ENCODE measurements around the gene NPAS1.
"Not testable (repeated sequence)": the region's sequence is repeated elsewhere in the genome, so short reads cannot be mapped to it uniquely, and the experiment has no call there.

Gene NPAS1

DNA sequence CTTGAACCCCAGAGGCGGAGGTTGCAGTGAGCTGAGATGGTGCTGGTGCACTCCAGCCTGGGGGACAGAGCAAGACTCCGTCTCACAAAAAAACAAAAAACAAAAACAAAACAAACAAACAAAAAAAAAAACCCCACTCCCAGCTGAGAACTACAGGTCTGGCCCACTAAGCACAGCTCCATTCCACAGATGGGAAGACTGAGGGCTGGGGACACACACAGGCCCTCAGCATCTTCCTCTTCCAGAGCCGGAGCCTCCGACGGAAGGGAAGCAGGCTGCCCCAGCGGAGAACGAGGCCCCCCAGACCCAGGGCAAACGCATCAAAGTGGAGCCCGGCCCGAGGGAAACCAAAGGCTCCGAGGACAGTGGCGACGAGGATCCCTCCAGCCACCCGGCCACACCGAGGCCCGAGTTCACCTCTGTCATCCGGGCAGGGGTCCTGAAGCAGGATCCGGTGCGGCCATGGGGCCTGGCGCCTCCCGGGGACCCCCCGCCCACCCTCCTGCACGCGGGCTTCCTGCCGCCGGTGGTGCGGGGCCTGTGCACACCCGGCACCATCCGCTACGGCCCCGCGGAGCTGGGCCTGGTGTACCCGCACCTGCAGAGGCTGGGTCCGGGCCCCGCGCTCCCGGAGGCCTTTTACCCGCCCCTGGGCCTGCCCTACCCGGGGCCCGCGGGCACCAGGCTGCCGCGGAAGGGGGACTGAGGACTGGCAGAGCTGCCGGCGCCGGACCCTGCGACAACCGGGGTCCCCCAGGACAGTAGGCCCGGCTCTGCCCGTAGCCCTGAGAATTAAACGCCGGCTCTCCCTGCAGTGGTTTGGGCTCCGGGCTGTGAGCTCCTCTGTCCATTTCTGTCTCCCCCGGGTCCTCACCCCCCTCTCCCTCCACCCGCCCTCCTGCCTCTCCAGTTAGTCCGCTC is 25.6 kb downstream of the NPAS1 start:
- FAIRE-seq, result no peak
- no peak for DNase-seq (ENCODE audit: insufficient read length, low spot score)

DNA sequence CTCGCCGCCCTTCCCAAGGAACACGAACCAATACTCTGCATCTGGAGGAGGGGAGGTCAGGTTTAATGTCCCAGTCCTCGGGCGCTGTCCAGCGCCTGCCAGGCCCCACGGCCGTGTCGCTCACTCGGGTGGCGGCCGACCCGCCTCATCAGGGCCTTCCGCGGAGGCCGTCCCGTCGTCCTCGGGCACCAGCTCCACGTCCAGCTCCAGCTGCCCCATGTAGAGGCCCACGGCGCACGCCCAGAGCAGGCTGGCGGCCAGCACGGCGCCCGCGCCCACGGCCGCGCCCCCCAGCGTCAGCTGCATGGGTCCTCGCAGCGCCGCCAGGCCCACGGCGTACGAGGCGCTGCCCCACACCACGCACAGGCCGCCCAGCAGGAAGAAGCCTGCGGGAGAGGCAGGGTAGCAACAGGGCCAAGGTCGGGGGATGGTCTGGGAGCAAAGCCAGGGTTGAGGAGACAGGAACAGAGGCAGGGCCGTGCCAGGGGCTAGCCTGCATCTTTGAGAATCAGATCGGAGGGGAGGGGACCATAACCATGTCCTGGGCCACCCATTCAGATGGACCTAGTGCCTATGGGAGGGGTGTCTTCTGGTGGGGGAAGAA is 26.3 kb downstream of the NPAS1 start:
- no peak for DNase-seq (ENCODE audit: insufficient read length, low spot score)
- FAIRE-seq, result no peak

DNA sequence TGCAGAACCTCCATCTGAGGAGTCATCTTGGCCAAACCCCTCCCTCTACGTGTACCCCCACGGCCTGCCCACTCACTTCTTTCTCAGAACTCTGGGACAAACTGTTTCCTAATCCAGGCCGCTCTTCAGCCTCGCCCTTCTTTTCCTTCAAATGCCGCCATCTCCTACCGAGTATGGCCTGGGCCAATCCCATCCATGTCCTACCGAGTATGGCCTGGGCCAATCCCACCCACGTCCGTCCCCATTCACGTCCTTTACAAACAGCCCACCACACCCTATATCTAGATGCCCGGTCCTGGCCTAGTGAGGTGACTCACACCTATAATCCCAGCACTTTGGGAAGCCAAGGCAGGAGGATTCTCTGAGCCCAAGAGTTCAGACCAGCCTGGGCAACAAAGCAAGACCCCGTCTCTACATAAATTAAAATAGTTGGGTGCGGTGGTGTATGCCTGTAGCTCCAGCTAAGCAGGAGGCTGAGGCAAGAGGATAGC is 27.7 kb downstream of the NPAS1 start:
- DNase-seq (ENCODE audit: insufficient read length, low spot score) (no peak), FAIRE-seq (no peak)

DNA sequence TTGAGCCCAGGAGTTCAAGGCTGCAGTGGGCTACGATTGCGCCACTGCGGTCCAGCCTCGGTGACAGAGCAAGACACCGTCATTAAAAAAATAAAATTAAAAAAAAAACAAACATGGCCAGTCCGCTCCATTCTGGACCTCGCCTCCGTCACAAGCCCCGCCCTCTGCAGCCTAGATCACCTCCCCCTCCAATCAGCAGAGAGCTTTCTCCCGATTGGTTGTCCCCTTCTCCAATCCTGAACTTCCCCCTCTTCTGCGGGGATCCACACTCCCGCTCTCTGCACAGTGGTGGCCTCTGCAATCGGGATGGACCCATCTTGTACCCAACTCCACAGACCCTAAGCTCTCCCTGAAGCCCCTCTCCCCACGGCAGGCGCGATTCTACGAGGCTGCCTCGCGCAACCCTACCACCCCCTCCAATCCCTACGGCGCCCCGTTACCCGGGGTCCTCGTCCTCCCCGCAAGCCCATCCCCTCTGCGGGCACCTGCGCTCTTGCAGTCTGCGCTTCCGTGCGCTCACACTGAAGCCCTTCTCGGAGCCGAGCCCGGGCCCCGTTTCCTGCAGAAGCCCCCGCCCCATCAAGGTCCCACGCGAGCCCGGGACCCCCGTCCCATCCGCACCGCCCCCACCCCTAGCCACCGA is 28.2 kb downstream of the NPAS1 start:
- peak; percentile 97 for DNase-seq (ENCODE audit: insufficient read length, low spot score)
- peak; percentile 94 for FAIRE-seq

DNA sequence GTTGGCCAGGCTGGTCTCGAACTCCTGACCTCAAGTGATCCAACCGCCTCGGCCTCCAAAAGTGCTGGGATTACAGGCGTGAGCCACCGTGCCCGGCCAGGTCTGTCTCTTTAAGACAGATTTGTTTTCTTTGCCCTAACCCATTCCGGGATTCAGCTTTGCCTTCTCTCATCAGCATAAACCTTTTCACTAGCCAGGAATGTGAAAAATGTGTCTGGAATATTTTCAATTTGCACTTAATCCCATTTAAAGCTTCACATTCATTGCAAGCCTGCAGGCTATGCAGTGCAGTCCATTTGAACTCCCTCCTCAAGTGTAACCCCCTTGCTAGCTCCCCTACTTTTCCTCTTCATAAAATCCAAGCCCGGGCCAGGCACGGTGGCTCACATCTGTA is 29.7 kb downstream of the NPAS1 start:
- DNase-seq (ENCODE audit: insufficient read length, low spot score), result no peak

DNA sequence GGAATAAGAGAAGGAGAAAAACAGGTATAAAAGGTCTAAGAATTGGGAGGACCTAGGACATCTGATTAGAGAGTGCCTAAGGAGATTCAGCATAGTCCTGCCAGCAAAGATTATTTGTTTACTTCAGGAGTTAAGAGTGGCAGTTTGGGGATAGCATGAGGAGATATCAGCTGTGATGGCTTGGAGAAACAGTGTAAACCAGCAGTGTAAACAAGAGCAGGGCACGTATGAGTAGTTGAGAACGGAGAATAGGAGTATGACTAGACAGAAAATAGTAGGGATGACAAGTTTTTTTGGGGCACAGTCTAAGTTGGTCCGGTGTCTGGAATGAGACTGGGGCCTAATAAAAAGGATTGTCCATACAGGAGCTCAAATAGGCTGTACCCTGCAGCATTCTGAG is 30.9 kb downstream of the NPAS1 start:
- DNase-seq (ENCODE audit: insufficient read length, low spot score); FAIRE-seq: not testable (repeated sequence)

More for the DNA sequence above, 29.7 kb downstream of the NPAS1 start:
- no peak for FAIRE-seq

DNA sequence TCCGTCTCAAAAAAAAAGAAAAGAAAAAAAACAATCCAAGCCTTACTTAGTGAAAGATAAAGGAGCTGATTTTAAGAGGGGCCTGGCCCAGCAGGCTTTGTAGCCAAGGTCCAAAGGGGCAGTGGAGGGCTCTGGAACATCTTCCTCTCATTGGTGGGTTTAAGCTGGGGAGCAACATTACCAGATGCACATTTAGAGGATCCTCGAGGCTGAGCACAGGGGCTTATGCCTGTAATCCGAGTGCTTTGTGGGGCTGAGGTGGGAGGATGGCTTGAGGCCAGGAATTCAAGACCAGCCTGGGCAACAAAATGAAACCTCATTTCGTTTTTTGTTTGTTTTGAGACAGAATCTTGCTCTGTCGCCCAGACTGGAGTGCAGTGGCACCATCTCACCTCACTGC is 36.8 kb downstream of the NPAS1 start:
- DNase-seq (ENCODE audit: insufficient read length, low spot score) (no peak), FAIRE-seq (no peak)

DNA sequence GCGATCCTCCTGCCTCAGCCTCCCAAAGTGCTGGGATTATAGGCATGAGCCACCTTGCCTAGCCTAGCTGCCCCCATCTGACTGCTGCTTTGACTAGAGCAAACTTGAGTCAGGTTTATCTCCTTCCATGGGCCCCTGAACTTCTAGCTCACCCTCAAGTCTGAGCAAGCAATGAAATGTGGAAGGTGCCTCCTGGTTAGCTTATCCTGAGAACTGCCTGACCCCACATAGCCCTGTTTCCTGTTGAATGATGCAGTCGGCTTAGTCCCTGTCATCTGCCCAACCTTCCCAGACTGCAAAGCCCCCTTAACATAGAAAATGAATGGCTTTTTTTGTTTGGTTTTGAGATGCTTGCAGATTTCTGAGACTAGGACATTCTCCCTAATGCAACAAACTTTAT is 37.7 kb downstream of the NPAS1 start:
- DNase-seq (ENCODE audit: insufficient read length, low spot score) (no peak), FAIRE-seq (no peak)

DNA sequence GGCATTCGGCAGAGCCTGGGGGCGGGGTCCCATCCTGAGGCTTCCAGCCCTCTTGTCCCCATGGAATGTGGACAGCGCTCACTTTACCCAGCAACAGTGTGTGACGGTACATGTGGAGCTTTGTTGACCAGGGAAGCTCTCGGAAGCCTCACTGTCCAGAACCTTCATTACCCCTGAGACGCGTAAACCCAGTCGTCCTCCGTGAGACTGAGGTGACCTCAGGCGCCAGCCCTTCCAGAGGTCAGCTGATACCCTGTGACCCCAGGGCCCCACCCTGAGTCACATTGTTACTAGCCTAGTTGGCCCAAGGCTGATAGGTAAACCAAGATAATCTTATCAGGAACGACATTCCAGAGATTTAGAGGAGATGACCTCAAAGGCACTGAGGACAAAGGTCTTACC is 39.0 kb downstream of the NPAS1 start:
- DNase-seq (ENCODE audit: insufficient read length, low spot score) (no peak), FAIRE-seq (no peak)

DNA sequence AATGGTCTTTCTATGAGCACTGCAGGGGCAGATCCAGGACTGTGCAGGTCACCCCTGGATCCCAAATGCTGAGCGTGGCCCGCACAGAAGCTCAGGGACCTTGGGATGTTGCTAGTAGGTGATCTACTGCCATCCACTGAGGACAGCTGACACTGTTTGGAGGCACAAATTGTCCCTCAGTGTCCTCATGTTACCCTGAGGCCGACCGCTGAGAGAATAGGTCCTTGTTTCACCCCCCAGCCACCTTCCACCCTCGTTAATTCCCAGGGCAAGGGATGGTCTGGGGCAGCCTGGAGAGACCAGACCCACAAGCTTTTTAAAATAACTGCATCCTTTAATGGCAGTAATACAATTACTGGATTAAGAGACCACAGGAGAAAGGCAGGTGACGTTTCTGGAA is 44.2 kb downstream of the NPAS1 start:
- DNase-seq (ENCODE audit: insufficient read length, low spot score) (no peak), FAIRE-seq (no peak)

DNA sequence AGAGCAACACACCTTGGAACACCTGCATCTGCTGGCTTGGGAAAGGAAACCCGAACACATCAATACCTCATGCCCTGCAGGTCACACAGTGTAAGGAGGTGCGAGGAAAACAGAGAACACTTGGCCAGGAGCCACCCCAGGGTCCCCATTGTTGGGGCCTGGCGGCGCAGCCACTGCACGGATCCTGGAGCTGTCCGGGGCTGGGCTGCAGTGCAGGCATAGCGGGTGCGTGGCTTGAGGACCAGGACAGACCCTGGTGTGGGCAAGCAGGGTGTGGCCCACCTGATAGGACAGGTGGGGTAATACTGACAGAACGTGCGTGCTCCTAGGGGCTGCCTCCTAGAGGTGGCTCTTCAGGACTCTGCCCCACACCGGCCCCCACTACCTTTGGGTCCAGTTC is 45.6 kb downstream of the NPAS1 start:
- FAIRE-seq, result no peak
- no peak for DNase-seq (ENCODE audit: insufficient read length, low spot score)

DNA sequence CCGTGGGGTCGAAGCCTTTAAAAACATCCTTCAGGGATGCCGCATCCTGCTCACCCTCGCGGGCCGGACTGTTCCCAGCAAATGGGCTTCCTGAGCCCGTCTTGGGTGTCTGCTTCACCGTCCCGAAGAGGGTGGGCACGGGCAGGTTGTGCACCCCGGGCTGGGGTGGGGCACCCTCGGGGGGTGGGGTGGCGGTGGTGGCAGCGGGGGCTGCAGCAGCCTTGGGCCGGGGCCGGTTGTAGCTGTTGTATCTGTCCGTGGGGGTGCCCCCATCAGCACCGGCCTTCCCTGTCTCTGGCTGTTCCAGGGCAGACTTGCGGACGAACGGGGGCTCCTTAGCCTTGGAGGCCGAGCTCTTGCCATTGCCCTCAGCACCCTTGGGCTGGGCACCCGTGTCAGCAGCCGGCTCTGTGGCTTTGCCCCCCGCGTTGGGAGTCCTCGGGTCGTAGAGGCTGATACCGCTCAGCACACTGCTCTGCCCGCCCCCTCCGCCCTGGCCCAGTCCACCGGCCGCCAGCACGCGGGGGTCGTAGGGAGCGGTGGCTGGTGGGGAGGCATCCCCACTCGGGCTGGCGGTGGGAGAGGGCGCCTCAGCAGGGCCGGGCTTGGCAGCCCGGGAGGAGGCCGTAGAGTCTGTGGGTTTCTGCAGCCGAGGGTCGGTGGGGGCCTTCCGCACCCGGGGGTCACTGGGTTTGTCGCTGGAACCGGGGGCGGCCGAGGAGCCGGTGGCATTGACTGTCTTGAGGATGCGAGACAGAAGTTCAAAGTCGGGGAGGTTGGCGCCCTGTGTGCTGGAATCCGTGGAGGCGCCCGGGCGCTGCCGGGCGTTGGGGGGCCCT is 47.0 kb downstream of the NPAS1 start:
- DNase-seq (ENCODE audit: insufficient read length, low spot score), result no peak
- no peak for FAIRE-seq

DNA sequence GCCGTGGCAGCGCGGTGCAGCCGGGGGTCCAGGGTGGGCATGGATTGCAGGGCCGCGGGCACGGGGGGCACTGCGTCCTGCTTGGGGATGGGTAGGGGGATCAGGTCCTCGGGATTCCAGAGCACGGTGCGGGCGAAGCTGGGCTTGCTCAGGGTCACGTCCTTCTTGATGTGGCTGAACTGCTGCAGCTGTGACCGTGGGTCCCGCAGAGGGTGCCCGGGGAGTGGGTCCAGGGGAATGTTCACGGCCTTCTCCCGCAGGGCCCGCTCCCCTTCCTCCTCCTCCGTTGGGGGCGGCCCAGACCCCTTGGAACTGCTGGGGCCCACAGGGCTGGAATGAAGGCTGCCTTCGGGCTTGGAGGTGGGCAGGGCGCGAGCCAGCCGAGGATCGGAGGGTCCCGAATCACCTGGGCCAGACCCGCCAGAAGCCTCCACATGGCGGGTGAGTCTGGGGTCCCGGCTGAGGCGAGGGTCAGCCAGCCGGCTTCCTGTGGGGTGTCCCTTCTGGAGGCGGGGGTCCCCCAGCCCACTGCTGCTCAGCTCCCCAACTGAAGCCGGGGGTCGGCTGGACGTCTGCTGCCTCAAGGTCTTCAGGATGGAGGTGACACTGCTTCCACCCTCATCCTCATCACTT is 47.7 kb downstream of the NPAS1 start:
- no peak for FAIRE-seq
- no peak for DNase-seq (ENCODE audit: insufficient read length, low spot score)

DNA sequence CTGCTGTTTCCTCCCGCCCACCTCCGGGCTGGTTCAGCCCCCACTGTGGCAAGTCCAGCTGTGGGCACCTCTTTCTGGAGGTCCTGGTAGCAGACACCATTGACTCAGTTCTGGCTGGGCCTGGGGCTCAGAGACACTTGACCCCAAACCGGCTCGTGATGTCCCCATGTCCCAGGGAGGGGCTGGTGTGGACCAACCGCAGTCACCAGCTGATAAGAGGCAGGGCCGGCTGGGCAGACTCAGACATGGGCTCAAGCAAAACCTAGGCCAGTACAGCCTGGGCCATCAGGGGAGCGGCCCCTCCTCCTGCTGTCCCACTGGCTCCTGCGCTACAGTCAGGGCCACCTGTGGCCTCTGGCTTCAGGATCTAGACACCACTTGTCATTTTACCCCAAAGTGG is 48.6 kb downstream of the NPAS1 start:
- no peak for DNase-seq (ENCODE audit: insufficient read length, low spot score)
- FAIRE-seq, result no peak

DNA sequence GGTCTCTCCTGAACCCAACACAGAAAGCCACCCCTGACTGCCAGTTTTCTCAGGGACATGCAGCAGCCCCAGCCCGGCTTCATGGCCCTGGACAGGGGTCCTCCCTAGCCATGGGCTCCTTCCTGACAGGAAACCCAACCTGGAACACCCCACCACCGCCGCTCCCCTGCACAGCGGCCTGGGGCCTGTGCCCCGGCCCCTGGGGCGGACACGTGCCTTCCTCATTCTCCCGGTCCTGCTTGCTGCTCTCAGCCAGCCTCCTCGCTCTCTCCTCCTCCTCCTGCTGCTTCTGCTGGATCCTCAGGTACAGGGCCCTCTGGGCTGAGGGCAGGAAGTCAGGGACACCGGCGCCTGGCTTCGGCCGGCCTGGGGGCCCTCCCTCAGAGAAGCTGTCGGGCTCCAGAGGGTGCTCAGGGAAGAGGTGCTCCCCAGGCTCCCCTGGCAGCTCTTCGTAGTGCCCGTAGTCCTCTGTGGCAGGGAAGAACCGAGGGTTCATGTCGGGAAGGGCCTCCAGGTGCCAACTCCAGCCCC is 49.3 kb downstream of the NPAS1 start:
- DNase-seq (ENCODE audit: insufficient read length, low spot score), result no peak
- no peak for FAIRE-seq

DNA sequence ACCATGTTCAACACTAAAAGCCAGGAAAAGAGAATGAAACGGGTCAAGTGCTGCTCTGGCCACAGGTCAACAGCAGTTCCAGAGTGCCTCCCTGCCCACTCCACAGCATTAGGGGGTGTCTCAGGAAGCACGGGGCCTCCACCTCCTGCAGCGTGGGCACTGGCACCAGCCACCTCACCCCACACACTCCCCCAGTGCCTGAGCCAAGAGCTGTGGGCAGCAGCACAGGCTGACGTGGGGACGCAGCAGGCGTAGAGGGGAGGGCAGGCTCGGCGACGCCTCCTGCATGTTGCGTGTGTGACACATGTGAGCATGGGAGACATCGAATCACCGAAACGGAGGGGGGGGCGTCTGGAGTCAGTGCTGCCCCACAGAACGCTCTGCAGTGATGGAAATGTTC is 50.2 kb downstream of the NPAS1 start:
- DNase-seq (ENCODE audit: insufficient read length, low spot score) (no peak), FAIRE-seq (no peak)

DNA sequence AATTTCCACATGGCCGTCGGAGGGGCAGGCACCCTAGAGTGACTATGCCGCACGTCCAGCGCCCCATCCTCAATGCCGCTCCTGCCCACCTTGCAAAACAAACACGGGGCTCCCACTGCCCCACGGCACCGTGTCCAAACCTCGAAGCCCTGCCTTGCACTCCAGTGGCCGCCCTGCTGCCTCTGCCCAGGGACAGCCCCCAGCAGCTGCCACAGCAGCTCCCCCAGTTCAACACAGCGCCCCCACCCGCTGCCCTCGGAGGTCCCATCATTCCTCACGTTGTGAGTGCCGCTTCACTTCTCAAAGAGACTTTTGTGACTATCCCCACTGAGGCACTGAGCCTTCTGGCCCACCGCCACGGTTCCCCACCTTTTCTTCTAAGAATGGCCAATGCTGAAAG is 51.1 kb downstream of the NPAS1 start:
- FAIRE-seq (no peak), DNase-seq (ENCODE audit: insufficient read length, low spot score) (no peak)

DNA sequence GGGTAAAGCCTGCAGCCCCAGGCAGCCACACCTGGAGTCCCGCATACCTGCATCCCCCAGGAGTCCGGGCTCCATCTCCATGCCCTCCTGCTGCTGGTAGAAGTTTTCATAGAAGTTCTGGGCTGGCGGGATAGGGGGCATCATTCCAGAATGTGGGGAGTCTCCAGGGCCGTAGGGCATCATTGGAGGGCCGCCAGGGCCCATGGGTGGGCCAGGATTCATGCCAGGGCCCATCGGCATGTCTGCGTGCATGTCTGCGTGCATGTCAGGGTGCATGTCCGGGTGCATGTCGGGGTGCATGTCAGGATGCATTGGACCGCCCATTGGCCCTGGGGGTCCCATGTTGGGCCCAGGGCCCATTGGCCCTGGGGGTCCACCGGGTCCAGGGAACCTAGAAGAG is 52.1 kb downstream of the NPAS1 start:
- no peak for FAIRE-seq
- DNase-seq (ENCODE audit: insufficient read length, low spot score), result no peak

DNA sequence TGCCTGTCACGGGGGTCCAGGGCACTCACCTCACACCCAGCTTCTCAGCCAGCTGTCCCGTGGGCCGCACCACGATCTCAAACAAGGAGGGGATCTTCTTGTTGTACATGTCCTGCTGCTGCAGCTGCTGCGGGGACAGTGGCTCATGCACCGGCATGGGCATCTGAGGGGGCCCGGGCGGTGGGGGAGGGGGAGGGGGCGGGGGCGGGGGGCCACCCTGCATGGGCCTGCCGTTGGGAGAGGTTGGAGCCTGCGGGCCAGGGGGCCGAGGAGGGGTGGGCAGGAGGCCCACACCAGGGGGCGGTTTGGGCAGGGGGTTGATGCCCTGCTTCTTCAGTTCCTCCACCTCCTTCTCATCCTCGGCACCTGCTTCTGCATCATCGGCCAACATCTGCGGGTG is 52.7 kb downstream of the NPAS1 start:
- FAIRE-seq (no peak), DNase-seq (ENCODE audit: insufficient read length, low spot score) (no peak)

DNA sequence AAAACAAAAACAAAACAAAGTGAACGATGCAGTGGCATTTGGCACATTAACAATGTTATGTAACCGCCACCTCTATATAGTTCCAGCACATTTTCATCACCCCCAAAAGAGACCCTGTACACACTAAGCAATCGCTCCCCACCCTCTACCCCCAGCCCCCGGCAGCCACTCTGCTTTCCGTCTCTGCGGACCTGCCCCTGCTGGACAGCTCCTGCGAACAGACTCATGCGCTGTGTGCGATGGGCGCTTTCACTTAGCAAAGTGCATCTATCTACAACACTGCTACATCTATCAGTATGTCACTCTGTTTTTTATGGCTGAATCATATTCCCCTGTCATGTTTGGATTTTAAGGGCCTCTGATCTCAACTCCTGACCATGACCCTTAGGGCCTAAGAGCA is 53.9 kb downstream of the NPAS1 start:
- FAIRE-seq, result no peak
- no peak for DNase-seq (ENCODE audit: insufficient read length, low spot score)

Data from GM19239 (cell line).